Measurements from ENCODE around the gene KIF18A. TPM values are rescaled to one million over a fixed set of nuclear protein-coding genes. Genes with fewer than 3 reads are reported as not detected.

The KIF18A gene
- total RNA-seq, 1 experiment from 2014 or later = 20.8 TPM

GRCh38 chr11:28152743-28153142 is 44.8 kb upstream of the KIF18A start:
- TF ChIP-seq REST (IDR thresholded peaks at IDR 0.05; ENCODE audit: insufficient read depth in 1 of 2, low read depth in 2 of 2, low read length in 1 of 2) = no peak
- TF ChIP-seq TCF7L2 (IDR thresholded peaks at IDR 0.05; ENCODE audit: low read depth, low read length) = no peak
- no peak for TF ChIP-seq POLR2AphosphoS5 (IDR thresholded peaks at IDR 0.05; ENCODE audit: low read depth, low read length)
- no peak for TF ChIP-seq CTCF (IDR thresholded peaks at IDR 0.05)
- no peak for TF ChIP-seq SIN3A (IDR thresholded peaks at IDR 0.05; ENCODE audit: borderline replicate concordance, insufficient read depth, low read depth, low read length)
- Histone ChIP-seq H3K9me3 (ENCODE audit: control insufficient read depth, insufficient read depth, low read depth, low read length) (no peaks in the 10 kb centered on the region), H3K4me1 (ENCODE audit: control insufficient read depth, insufficient read depth, low read length) (no peaks in the 10 kb centered on the region), H3K36me3 (ENCODE audit: control insufficient read depth, insufficient read depth, low read length) (no peaks in the 10 kb centered on the region), H3K27ac (ENCODE audit: low read length) (no peak overlapping the region), H3K4me3 (ENCODE audit: low read depth in 2 of 2, low read length in 2 of 2) (no peak overlapping the region), H3K27me3 (ENCODE audit: control insufficient read depth, insufficient read depth, low read length) (no peaks in the 10 kb centered on the region)
- ATAC-seq = no peak
- intact Hi-C loops (cut with micrococcal nuclease; ENCODE audit: unreplicated experiment) = no loop called here
- ChIA-PET CTCF (no interaction called here), POLR2A (no interaction called here)
- no TSS peak for BruUV-seq (replicated peaks)
- in situ Hi-C loops (cut with HindIII; ENCODE audit: low pct_unique_long_range_greater_than_20kb, low sequenced_read_pairs) = no loop called here
- DNase-seq (ENCODE audit: low read depth, low spot score) = no peak

GRCh38 chr11:28146123-28146751 is 38.3 kb upstream of the KIF18A start:
- no peak overlapping the region for H3K4me3 ChIP-seq (ENCODE audit: low read depth in 2 of 2, low read length in 2 of 2)
- ChIA-PET POLR2A (no interaction called here), CTCF (no interaction called here)
- in situ Hi-C loops (cut with HindIII; ENCODE audit: low pct_unique_long_range_greater_than_20kb, low sequenced_read_pairs) (no loop called here), intact Hi-C loops (cut with micrococcal nuclease; ENCODE audit: unreplicated experiment) (no loop called here)
- H3K36me3 ChIP-seq (ENCODE audit: control insufficient read depth, insufficient read depth, low read length) = no peaks in the 10 kb centered on the region
- DNase-seq (ENCODE audit: low read depth, low spot score) (peak; percentile 53), ATAC-seq (peak; percentile 86)
- no peaks in the 10 kb centered on the region for H3K27me3 ChIP-seq (ENCODE audit: control insufficient read depth, insufficient read depth, low read length)
- no peak overlapping the region for H3K27ac ChIP-seq (ENCODE audit: low read length)
- TF ChIP-seq REST (IDR thresholded peaks at IDR 0.05; ENCODE audit: insufficient read depth in 1 of 2, low read depth in 2 of 2, low read length in 1 of 2) (no peak), POLR2AphosphoS5 (IDR thresholded peaks at IDR 0.05; ENCODE audit: low read depth, low read length) (no peak), CTCF (IDR thresholded peaks at IDR 0.05) (no peak), TCF7L2 (IDR thresholded peaks at IDR 0.05; ENCODE audit: low read depth, low read length) (peak; percentile 37; the same call in 1 of the 2 replicates)
- H3K4me1 ChIP-seq (ENCODE audit: control insufficient read depth, insufficient read depth, low read length) = peaks cover 7% of the 10 kb centered on the region; the same call in 1 of the 2 replicates
- BruUV-seq (replicated peaks) = no TSS peak
- H3K9me3 ChIP-seq (ENCODE audit: control insufficient read depth, insufficient read depth, low read depth, low read length) = no peaks in the 10 kb centered on the region

Measured in Panc1 (cell line).